OCI-M2 (cell line): ENCODE measurements around the gene ZBTB34.
A peak's percentile ranks its signal among the peaks of the same experiment; 100 is the strongest.

Experiments
- DNase-seq: peaks from one replicate; lab custom pipeline; 2025; ENCODE audit not compliant: unreplicated experiment; lab: John Stamatoyannopoulos, UW

The ZBTB34 gene

GRCh38 chr9:126842977-126843799 is 17.3 kb upstream of the ZBTB34 start:
- DNase-seq, result no peak

- DNase-seq, result no peak
Measured at GRCh38 chr9:126844085-126844484, 16.4 kb upstream of the ZBTB34 start.

- DNase-seq, result no peak
Measured at GRCh38 chr9:126847051-126847450, 13.4 kb upstream of the ZBTB34 start.

GRCh38 chr9:126849591-126850225 is 10.7 kb upstream of the ZBTB34 start:
- DNase-seq, result no peak

- DNase-seq, result no peak
Measured at GRCh38 chr9:126851286-126851880, 9.1 kb upstream of the ZBTB34 start.

GRCh38 chr9:126852086-126852688 is 8.3 kb upstream of the ZBTB34 start:
- DNase-seq, result no peak

GRCh38 chr9:126853667-126854066 is 6.8 kb upstream of the ZBTB34 start:
- DNase-seq, result no peak

- no peak for DNase-seq
Measured at GRCh38 chr9:126854734-126855133, 5.7 kb upstream of the ZBTB34 start.

GRCh38 chr9:126856326-126856877 is 4.0 kb upstream of the ZBTB34 start:
- DNase-seq, result no peak

GRCh38 chr9:126857261-126857960 is 3.0 kb upstream of the ZBTB34 start:
- DNase-seq, result no peak

GRCh38 chr9:126859111-126859510 is 1.3 kb upstream of the ZBTB34 start:
- no peak for DNase-seq

- DNase-seq, result no peak
Measured at GRCh38 chr9:126860757-126861466, 473 bp downstream of the ZBTB34 start.

- no peak for DNase-seq
Measured at GRCh38 chr9:126861707-126862103, 1.3 kb downstream of the ZBTB34 start.

- peak; percentile 13 for DNase-seq
Measured at GRCh38 chr9:126862104-126862761, 1.8 kb downstream of the ZBTB34 start.

GRCh38 chr9:126864771-126865170 is 4.3 kb downstream of the ZBTB34 start:
- no peak for DNase-seq

- no peak for DNase-seq
Measured at GRCh38 chr9:126869368-126869767, 8.9 kb downstream of the ZBTB34 start.

- no peak for DNase-seq
Measured at GRCh38 chr9:126872516-126872915, 12.1 kb downstream of the ZBTB34 start.

GRCh38 chr9:126874546-126875314 is 14.3 kb downstream of the ZBTB34 start:
- no peak for DNase-seq
